ENCODE results near the gene RSPH1.

DNA sequence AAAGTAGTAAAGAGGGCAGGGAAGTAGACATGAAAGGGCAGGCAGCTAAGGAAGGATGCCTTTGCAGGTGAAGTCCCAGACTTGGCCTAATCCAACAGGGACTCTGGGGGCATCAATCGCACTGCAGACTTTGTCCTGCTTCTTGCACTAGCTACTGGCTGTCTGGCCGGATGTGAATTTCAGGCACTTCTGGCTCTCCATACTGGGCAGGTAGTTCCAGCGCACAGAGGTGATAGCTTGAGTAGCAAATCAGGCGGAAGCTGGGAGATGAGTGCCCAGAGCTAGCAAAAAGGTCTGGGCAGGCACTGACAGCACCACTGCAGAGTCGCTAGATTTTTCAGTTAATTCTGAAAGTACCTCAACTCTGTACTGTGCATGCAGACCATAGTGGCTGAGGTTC is 997 bp downstream of the RSPH1 start:
- TF ChIP-seq SUZ12 (IDR thresholded peaks at IDR 0.05; ENCODE audit: extremely low read depth, insufficient read depth, insufficient read length) (no peak), YY1 (IDR thresholded peaks at IDR 0.05; ENCODE audit: insufficient read depth, insufficient read length) (no peak)

Measured in NT2/D1 (cell line).